HG02571 (cell line): Measurements from ENCODE around the gene TNS3.

Source experiments
- ATAC-seq: cut with Tn5 transposase; IDR thresholded peaks from one replicate; pipeline ENCODE4 v1.9.1; 2021; ENCODE audit warnings: mild to moderate bottlenecking, moderate library complexity; ENCODE audit not compliant: unreplicated experiment

TNS3 gene

GRCh38 chr7:47528471-47528870, 53.4 kb downstream of the TNS3 start:
- ATAC-seq = no peak

DNA sequence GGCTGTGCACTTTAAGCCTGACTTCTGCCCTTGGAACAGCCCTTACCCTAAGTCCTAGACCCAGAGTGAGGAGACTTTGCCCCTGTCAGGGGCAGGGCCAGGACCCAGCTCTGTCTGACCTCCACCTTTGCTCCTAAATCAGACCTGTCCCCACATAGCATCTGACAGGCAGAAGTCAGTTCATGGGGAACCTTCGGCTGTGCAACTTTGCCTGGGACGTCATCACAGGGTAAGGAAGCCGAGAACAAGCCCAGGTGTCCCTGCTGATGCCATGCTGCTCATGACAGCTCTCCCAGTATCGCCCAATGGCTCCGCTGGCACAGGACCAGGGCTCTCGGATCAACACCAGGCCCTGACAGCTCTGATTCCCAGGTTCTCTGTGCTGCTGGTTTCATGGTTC, 55.4 kb downstream of the TNS3 start:
- ATAC-seq = no peak

DNA sequence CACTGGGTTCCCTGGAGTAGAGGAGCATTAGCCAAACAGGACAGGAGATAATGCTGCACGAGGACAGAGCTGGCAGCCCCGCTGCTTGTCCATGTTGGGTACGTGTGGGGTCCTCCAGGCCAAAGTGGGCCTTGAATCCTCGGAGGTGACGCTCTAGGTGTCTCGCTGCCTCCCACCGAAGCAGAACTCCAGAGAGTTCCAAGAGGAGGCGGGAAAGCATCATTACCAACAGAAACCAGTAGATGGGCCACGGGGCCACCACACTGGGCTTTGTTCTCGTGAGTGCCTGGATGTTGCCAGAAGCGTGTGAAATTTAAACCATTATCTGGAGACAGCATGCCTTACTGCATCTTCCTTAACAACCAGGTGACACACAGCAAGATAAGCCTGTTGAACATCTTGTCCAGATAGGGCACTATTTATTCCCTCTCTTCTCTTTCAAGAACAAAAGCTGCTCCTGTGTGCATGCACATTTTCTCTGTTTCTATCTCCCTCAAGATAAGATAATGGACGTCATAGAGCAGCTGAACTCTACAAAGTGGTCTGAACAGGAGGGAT, 56.8 kb downstream of the TNS3 start:
- no peak for ATAC-seq

DNA sequence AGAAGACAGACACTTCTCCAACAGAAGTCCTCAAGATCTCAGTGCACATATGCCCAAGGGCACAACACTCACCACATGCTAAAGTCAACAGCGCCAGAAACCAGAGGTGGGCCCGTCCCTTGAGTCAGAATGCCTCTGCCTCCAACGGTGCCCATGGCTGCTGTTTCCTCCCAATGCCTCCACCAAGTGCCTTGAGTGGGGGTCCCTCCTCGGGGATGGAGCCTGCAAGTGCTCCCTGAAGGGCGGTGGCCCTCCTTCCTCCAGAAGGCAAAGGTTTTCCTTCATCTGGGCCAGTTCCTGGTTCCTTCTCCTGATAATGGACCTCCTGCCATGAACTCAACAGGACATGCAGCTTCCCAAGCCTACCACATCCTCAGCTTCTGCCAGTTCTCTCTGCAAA, 58.5 kb downstream of the TNS3 start:
- no peak for ATAC-seq

- ATAC-seq = no peak
These were observed 59.9 kb downstream of the TNS3 start for GRCh38 chr7:47521816-47522561.

- ATAC-seq = no peak
These were observed 60.7 kb downstream of the TNS3 start for GRCh38 chr7:47521011-47521795.

DNA sequence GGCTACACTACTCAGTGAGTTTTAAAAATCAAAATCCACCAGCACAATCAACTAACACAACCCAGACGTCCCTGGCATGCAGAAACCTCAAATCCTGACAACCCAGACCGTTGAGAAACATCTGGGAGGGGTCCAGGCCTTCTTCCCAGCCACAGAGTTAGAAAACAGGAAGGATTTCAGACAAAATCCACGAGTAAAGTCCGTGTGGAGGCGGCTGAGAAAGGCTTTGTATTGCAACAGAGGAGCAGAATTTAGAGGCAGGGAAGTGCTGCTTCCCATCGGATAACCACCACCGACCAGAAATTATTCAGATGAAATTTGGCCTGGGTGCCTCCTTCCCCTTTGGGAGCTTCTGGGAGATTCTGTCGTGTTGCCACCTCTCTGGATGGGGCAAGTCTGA, 61.5 kb downstream of the TNS3 start:
- ATAC-seq = no peak

GRCh38 chr7:47518827-47519226, 63.1 kb downstream of the TNS3 start:
- no peak for ATAC-seq

- no peak for ATAC-seq
These were observed 64.0 kb downstream of the TNS3 start for GRCh38 chr7:47517821-47518480.

DNA sequence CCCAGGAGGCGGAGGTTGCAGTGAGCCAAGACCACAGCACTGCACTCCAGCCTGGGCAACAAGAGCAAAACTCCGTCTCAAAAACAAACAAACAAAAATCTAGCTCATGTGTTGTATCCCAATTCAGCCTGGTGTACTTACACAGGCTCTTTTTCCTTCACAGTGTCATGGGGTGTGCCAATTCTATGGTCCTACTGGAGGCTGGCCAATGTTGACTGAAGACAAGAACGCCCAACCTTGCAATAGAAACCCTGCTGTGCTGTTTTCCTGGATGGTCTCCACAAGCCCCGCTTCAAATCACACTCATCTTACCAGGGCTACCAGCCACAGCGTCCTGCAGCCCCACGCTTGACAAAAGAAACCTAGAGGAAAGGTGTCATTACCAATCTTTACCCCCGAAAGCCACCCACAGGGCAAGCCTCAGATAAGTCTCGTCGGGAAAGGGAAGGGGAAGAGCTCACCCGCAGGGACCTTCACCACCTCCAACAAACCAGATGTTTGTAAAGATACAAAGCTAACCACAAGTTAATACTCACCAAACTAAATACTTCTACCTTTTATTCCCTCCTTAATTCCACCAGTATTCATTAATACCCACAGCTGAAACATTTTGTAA, 64.8 kb downstream of the TNS3 start:
- no peak for ATAC-seq

GRCh38 chr7:47516386-47516785, 65.5 kb downstream of the TNS3 start:
- ATAC-seq = no peak

GRCh38 chr7:47515305-47515834, 66.5 kb downstream of the TNS3 start:
- no peak for ATAC-seq

DNA sequence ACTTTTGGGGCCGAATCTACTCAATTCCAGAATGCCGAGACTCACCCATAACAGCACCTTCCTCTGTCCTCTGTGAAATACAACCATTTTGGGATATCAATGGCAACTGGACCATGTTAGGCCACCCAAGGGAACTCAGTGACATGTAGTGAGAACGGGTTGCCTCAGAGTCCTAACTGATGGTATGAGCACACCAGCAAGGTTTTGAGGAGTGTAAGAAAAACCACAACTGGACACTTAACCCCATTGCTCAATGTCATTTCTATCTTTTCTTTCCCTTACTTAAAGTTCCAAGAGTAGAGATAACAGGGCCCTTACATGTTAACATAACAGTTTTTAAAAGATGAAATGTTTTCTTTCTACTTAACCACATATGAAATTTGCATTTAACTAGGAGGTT, 67.1 kb downstream of the TNS3 start:
- no peak for ATAC-seq

- no peak for ATAC-seq
These were observed 67.5 kb downstream of the TNS3 start for GRCh38 chr7:47514367-47514766.

DNA sequence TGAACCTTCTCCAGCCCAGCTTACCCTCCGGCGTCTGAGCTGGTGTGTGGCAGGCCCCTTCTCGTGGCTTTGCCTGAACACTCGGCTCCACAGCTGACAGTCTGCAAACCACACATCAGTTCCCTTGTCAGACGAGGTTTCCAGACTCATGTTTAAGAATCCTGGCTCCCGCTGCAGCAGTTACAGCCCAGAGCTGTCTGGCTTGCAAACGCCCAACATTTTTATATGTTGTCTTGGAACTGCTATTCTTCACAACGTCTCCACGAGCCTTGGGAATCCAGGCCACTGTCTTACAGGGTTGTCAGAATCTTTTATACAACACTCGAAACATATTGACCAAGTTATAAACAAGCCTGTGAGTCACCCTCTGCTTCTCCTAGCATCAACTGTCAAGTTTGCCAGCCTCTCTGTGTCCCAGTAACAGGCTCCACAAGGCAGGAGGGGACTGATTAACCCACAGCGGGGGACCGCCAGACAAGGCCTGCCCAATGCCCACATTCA, 68.1 kb downstream of the TNS3 start:
- no peak for ATAC-seq

- ATAC-seq = no peak
These were observed 69.3 kb downstream of the TNS3 start for GRCh38 chr7:47512481-47513176.

- no peak for ATAC-seq
These were observed 70.1 kb downstream of the TNS3 start for GRCh38 chr7:47511699-47512370.

DNA sequence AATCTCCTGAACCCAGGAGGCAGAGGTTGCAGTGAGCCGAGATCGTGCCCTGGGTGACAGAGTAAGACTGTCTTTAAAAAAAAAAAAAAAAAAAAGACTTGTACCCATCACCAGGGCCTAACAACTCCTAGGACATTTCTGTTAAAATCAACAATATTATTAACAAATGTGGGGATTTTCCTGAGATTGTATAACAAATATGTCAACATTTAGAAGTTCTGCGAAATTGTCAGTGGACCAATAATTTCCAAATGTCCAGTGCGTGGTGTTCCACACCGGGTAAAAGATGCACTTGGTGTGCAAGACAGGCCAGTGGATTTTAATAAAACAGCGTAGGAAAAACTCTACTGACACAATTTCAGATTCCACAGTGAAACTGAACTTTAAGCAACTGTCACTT, 71.1 kb downstream of the TNS3 start:
- ATAC-seq = no peak

GRCh38 chr7:47510192-47510591, 71.7 kb downstream of the TNS3 start:
- no peak for ATAC-seq

- ATAC-seq = no peak
These were observed 72.3 kb downstream of the TNS3 start for GRCh38 chr7:47509571-47509970.
